A673 (cell line): ENCODE data around the gene PRXL2A. TPM values are rescaled to one million over a fixed set of nuclear protein-coding genes. Genes with fewer than 3 reads are reported as not detected.

Experiments
- BruUV-seq: library from RNA; stranded (reverse); fragments of 400-500 nt; replicated peaks from 2 replicates; lab custom pipeline; 2021; lab: Mats Ljungman, UMichigan
- CTCF ChIA-PET: fragments of 300-600 bp; sonication (Branson Sonifier 250); formaldehyde crosslinking; loops from one replicate; lab custom pipeline; 2022; ENCODE audit warnings: antibody characterized with exemption; lab: Charles Lee
- POLR2A ChIA-PET: fragments of 300-600 bp; sonication (Branson Sonifier 250); formaldehyde crosslinking; loops from one replicate; lab custom pipeline; 2022; ENCODE audit warnings: antibody characterized with exemption; ENCODE audit not compliant: low non-redundant PET; lab: Charles Lee
- DNase-seq: peaks from one replicate; pipeline ENCODE4 v3.0.0-alpha.2; 2015; ENCODE audit warnings: low spot score
- H3K27ac ChIP-seq: fragments of 200-600 bp; sonication (generic); 2 replicates; pipeline ENCODE4 v1.5.1; 2016; ENCODE audit warnings: mixed run types, low read depth, mild to moderate bottlenecking, mixed read lengths, antibody characterized with exemption, low read length; ENCODE audit not compliant: poor library complexity, severe bottlenecking
- H3K27me3 ChIP-seq: fragments of 200-600 bp; sonication (generic); replicated peaks from 2 replicates; pipeline ENCODE4 v1.6.1; 2017; ENCODE audit warnings: mixed run types, low read depth, mild to moderate bottlenecking, mixed read lengths, antibody characterized with exemption, low read length; ENCODE audit not compliant: insufficient read depth, poor library complexity
- H3K36me3 ChIP-seq: fragments of 200-600 bp; sonication (generic); 2 replicates; pipeline ENCODE4 v1.6.1; 2016; ENCODE audit warnings: mixed run types, mild to moderate bottlenecking, mixed read lengths, antibody characterized with exemption, low read length; ENCODE audit not compliant: insufficient read depth, poor library complexity, severe bottlenecking
- H3K4me1 ChIP-seq: fragments of 200-600 bp; sonication (generic); 2 replicates; pipeline ENCODE4 v1.6.1; 2017; ENCODE audit warnings: mixed run types, mild to moderate bottlenecking, mixed read lengths, antibody characterized with exemption, low read length; ENCODE audit not compliant: insufficient read depth, poor library complexity, severe bottlenecking
- H3K4me3 ChIP-seq: fragments of 200-600 bp; sonication (generic); 2 replicates; pipeline ENCODE4 v1.5.1; 2016; ENCODE audit warnings: low read depth, mixed run types, mild to moderate bottlenecking, mixed read lengths, low read length; ENCODE audit not compliant: poor library complexity, severe bottlenecking
- H3K9me3 ChIP-seq: fragments of 200-600 bp; sonication (generic); 2 replicates; pipeline ENCODE4 v1.6.1; 2016; ENCODE audit warnings: mixed run types, low read depth, mild to moderate bottlenecking, mixed read lengths, antibody characterized with exemption, low read length; ENCODE audit not compliant: poor library complexity, severe bottlenecking
- CTCF ChIP-seq: fragments of 300-800, 200-600 bp; sonication (generic); conservative IDR thresholded peaks from 2 replicates; pipeline ENCODE4 v1.5.1; 2017; ENCODE audit warnings: low read depth, mild to moderate bottlenecking, antibody characterized with exemption, low read length, moderate library complexity, mixed read lengths
- EZH2 ChIP-seq: fragments of 200-600 bp; sonication (generic); IDR thresholded peaks from 2 replicates; pipeline ENCODE4 v1.6.1; 2017; ENCODE audit warnings: borderline replicate concordance, low read depth, mild to moderate bottlenecking, mixed read lengths, antibody characterized with exemption, low read length; ENCODE audit not compliant: poor library complexity, severe bottlenecking
- intact Hi-C: fragments of 100-400 bp; cut with micrococcal nuclease; formaldehyde crosslinking; loops from one replicate; pipeline ENCODE4 v1.10.0; 2022; ENCODE audit not compliant: unreplicated experiment
- total RNA-seq: library from RNA; stranded (reverse); gene quantifications from 2 replicates; pipeline ENCODE4 v1.2.3, GENCODE V29; 2021

Gene PRXL2A
- total RNA-seq, 1 experiment from 2014 or later = 100 TPM

- CTCF ChIA-PET = interaction anchor here (0.9 to 1.9 kb wide), 5 partner anchors 9 to 563 kb away, joined by 3 to 7 read pairs (median 4); no protein-coding TSS in a partner anchor
- BruUV-seq = no TSS peak
Measured at GRCh38 chr10:80382989-80383388, 25.4 kb upstream of the PRXL2A start.

GRCh38 chr10:80390740-80391139, 17.6 kb upstream of the PRXL2A start:
- Histone ChIP-seq H3K9me3 (no peaks in the 10 kb centered on the region), H3K4me3 (no peak overlapping the region), H3K27ac (no peak overlapping the region), H3K36me3 (no peaks in the 10 kb centered on the region), H3K27me3 (no peaks in the 10 kb centered on the region), H3K4me1 (no peaks in the 10 kb centered on the region)
- TF ChIP-seq EZH2 (no peak), CTCF (no peak)
- CTCF ChIA-PET = no interaction called here
- POLR2A ChIA-PET = no interaction called here
- BruUV-seq = no TSS peak
- DNase-seq = no peak
- intact Hi-C loops = no loop called here

More at GRCh38 chr10:80382989-80383388, 25.4 kb upstream of the PRXL2A start:
- peak; percentile 62 for DNase-seq
- no peaks in the 10 kb centered on the region for H3K9me3 ChIP-seq
- H3K4me1 ChIP-seq = no peaks in the 10 kb centered on the region
- no peaks in the 10 kb centered on the region for H3K36me3 ChIP-seq
- POLR2A ChIA-PET = interaction anchor here (0.6 kb wide), 1 partner anchor 166 kb away, joined by 9 read pairs; no protein-coding TSS in a partner anchor
- intact Hi-C loops = loop anchor here (1.0 to 5.0 kb wide), 3 partner anchors 62 to 214 kb away; no protein-coding TSS in a partner anchor
- H3K27ac ChIP-seq = no peak overlapping the region
- H3K4me3 ChIP-seq = no peak overlapping the region
- TF ChIP-seq CTCF = peak; percentile 71
- TF ChIP-seq EZH2 = no peak
- H3K27me3 ChIP-seq = no peaks in the 10 kb centered on the region

- H3K27me3 ChIP-seq = no peaks in the 10 kb centered on the region
- H3K27ac ChIP-seq = no peak overlapping the region
- ChIA-PET CTCF (interaction anchor here (0.6 kb wide), 1 partner anchor 14 kb away, joined by 3 read pairs; no protein-coding TSS in a partner anchor), POLR2A (no interaction called here)
- no peaks in the 10 kb centered on the region for H3K9me3 ChIP-seq
- intact Hi-C loops = no loop called here
- TF ChIP-seq CTCF (no peak), EZH2 (no peak)
- H3K4me3 ChIP-seq = no peak overlapping the region
- no peaks in the 10 kb centered on the region for H3K36me3 ChIP-seq
- BruUV-seq = no TSS peak
- DNase-seq = no peak
- H3K4me1 ChIP-seq = no peaks in the 10 kb centered on the region
Measured at GRCh38 chr10:80392250-80392649, 16.1 kb upstream of the PRXL2A start.
